Mesendoderm (in vitro differentiated cells): ENCODE data around the gene ABTB2.

Source experiments
- DNase-seq: peaks from one replicate; pipeline ENCODE4 v3.0.0; 2013
- H2AK5ac ChIP-seq: 2 replicates; pipeline ENCODE4 v1.6.1; 2013; ENCODE audit warnings: low read length, inconsistent platforms
- H2BK120ac ChIP-seq: 2 replicates; pipeline ENCODE4 v1.6.1; 2013; ENCODE audit warnings: low read depth, mild to moderate bottlenecking, low read length, moderate library complexity, mixed read lengths
- H2BK15ac ChIP-seq: replicated peaks from 2 replicates; pipeline ENCODE4 v1.6.1; 2013; ENCODE audit warnings: low read depth, mild to moderate bottlenecking, moderate library complexity
- H2BK5ac ChIP-seq: 2 replicates; pipeline ENCODE4 v1.6.1; 2013; ENCODE audit warnings: low read length, inconsistent platforms
- H3K18ac ChIP-seq: 2 replicates; pipeline ENCODE4 v1.6.1; 2013; ENCODE audit warnings: mild to moderate bottlenecking, low read length, mixed read lengths
- H3K23ac ChIP-seq: one replicate; pipeline ENCODE4 v1.6.1; 2013; ENCODE audit warnings: low read length
- H3K27ac ChIP-seq: 2 replicates; pipeline ENCODE4 v1.5.1; 2013; ENCODE audit warnings: low read depth, mild to moderate bottlenecking, inconsistent platforms, low read length, moderate library complexity
- H3K27me3 ChIP-seq: 2 replicates; pipeline ENCODE4 v1.6.1; 2013; ENCODE audit warnings: low read length, control low read depth, mild to moderate bottlenecking, inconsistent platforms; ENCODE audit not compliant: insufficient read depth, poor library complexity
- H3K36me3 ChIP-seq: 2 replicates; pipeline ENCODE4 v1.6.1; 2013; ENCODE audit warnings: low read length, inconsistent platforms; ENCODE audit not compliant: control insufficient read depth, insufficient read depth
- H3K4ac ChIP-seq: one replicate; pipeline ENCODE4 v1.6.1; 2013; ENCODE audit warnings: low read depth, mild to moderate bottlenecking, low read length, moderate library complexity
- H3K4me1 ChIP-seq: 2 replicates; pipeline ENCODE4 v1.6.1; 2013; ENCODE audit warnings: low read depth, low read length, inconsistent platforms; ENCODE audit not compliant: control insufficient read depth
- H3K4me2 ChIP-seq: 2 replicates; pipeline ENCODE4 v1.6.1; 2013; ENCODE audit warnings: low read length
- H3K4me3 ChIP-seq: 2 replicates; pipeline ENCODE4 v1.5.1; 2013; ENCODE audit warnings: mild to moderate bottlenecking, low read length
- H3K56ac ChIP-seq: one replicate; pipeline ENCODE4 v1.6.1; 2013; ENCODE audit warnings: low read length
- H3K79me1 ChIP-seq: 2 replicates; pipeline ENCODE4 v1.6.1; 2013; ENCODE audit warnings: low read length, inconsistent platforms
- H3K79me2 ChIP-seq: 2 replicates; pipeline ENCODE4 v1.6.1; 2013; ENCODE audit warnings: mild to moderate bottlenecking, low read length; ENCODE audit not compliant: control insufficient read depth, insufficient read depth
- H3K9ac ChIP-seq: 2 replicates; pipeline ENCODE4 v1.6.1; 2013; ENCODE audit warnings: low read length, inconsistent platforms
- H4K5ac ChIP-seq: one replicate; pipeline ENCODE4 v1.6.1; 2013; ENCODE audit warnings: low read length
- H4K8ac ChIP-seq: one replicate; pipeline ENCODE4 v1.6.1; 2013; ENCODE audit warnings: low read depth, mild to moderate bottlenecking, control low read depth, low read length, moderate library complexity
- WGBS: extraction: QIAGEN DNeasy Blood & Tissue Kit; methylation state at CpG from one replicate; pipeline ENCODE4 v1.1.7; 2013; ENCODE audit warnings: low lambda C conversion rate, missing lambda C conversion rate; ENCODE audit not compliant: insufficient coverage; ENCODE audit errors: extremely low coverage; 5-methylcytosine and 5-hydroxymethylcytosine counted together

Gene ABTB2

GRCh38 chr11:34305193-34305592 is 52.6 kb downstream of the ABTB2 start:
- H3K23ac ChIP-seq = no peak overlapping the region
- no peak overlapping the region for H2BK120ac ChIP-seq
- H2BK5ac ChIP-seq = no peak overlapping the region
- no peaks in the 10 kb centered on the region for H3K79me2 ChIP-seq
- H3K9ac ChIP-seq = no peak overlapping the region
- H3K36me3 ChIP-seq = no peaks in the 10 kb centered on the region
- H3K79me1 ChIP-seq = no peaks in the 10 kb centered on the region
- H3K27me3 ChIP-seq = no peaks in the 10 kb centered on the region
- no peak overlapping the region for H3K27ac ChIP-seq
- H4K5ac ChIP-seq = no peak overlapping the region
- H2BK15ac ChIP-seq = no peak overlapping the region
- no peak overlapping the region for H3K18ac ChIP-seq
- H3K4ac ChIP-seq = no peak overlapping the region
- no peak overlapping the region for H3K4me3 ChIP-seq
- peaks cover 9% of the 10 kb centered on the region for H3K4me1 ChIP-seq
- DNase-seq = no peak
- no peak overlapping the region for H3K4me2 ChIP-seq
- WGBS = no CpG with 5 or more reads among the region's 7 CpGs
- H2AK5ac ChIP-seq = no peak overlapping the region
- H4K8ac ChIP-seq = no peak overlapping the region
- no peak overlapping the region for H3K56ac ChIP-seq

GRCh38 chr11:34303028-34303570 is 54.7 kb downstream of the ABTB2 start:
- Histone ChIP-seq H3K4me2 (no peak overlapping the region), H3K9ac (no peak overlapping the region), H3K36me3 (no peaks in the 10 kb centered on the region), H3K4me3 (no peak overlapping the region), H3K27me3 (no peaks in the 10 kb centered on the region), H3K23ac (no peak overlapping the region), H4K5ac (no peak overlapping the region), H3K27ac (peak overlapping the region; percentile 15), H3K79me1 (no peaks in the 10 kb centered on the region), H3K4me1 (peaks cover 16% of the 10 kb centered on the region), H3K4ac (no peak overlapping the region), H4K8ac (no peak overlapping the region), H2BK5ac (peak overlapping the region; percentile 8), H2BK15ac (no peak overlapping the region), H3K79me2 (no peaks in the 10 kb centered on the region), H2AK5ac (no peak overlapping the region), H3K18ac (no peak overlapping the region), H3K56ac (peak overlapping the region; percentile 50), H2BK120ac (no peak overlapping the region)
- DNase-seq = no peak
- WGBS = no CpG with 5 or more reads among the region's 4 CpGs

GRCh38 chr11:34302046-34302921 is 55.5 kb downstream of the ABTB2 start:
- H3K79me1 ChIP-seq = no peaks in the 10 kb centered on the region
- peaks cover 16% of the 10 kb centered on the region for H3K4me1 ChIP-seq
- peak; percentile 97 for DNase-seq
- H2AK5ac ChIP-seq = no peak overlapping the region
- no peak overlapping the region for H2BK120ac ChIP-seq
- no peak overlapping the region for H2BK15ac ChIP-seq
- H3K9ac ChIP-seq = no peak overlapping the region
- H3K27ac ChIP-seq = peak overlapping the region; percentile 26
- H3K4ac ChIP-seq = no peak overlapping the region
- no peaks in the 10 kb centered on the region for H3K27me3 ChIP-seq
- peak overlapping the region; percentile 49 for H3K56ac ChIP-seq
- H3K4me3 ChIP-seq = no peak overlapping the region
- H3K36me3 ChIP-seq = no peaks in the 10 kb centered on the region
- H4K5ac ChIP-seq = no peak overlapping the region
- no CpG with 5 or more reads among the region's 4 CpGs for WGBS
- peak overlapping the region; percentile 14 for H2BK5ac ChIP-seq
- H3K18ac ChIP-seq = peak overlapping the region; percentile 36
- H3K79me2 ChIP-seq = no peaks in the 10 kb centered on the region
- no peak overlapping the region for H3K4me2 ChIP-seq
- H3K23ac ChIP-seq = no peak overlapping the region
- no peak overlapping the region for H4K8ac ChIP-seq

GRCh38 chr11:34300926-34301295 is 56.9 kb downstream of the ABTB2 start:
- Histone ChIP-seq H4K8ac (no peak overlapping the region), H2BK5ac (no peak overlapping the region), H3K27me3 (no peaks in the 10 kb centered on the region), H3K4ac (no peak overlapping the region), H2AK5ac (no peak overlapping the region), H4K5ac (no peak overlapping the region), H3K79me1 (no peaks in the 10 kb centered on the region), H3K9ac (no peak overlapping the region), H3K4me3 (no peak overlapping the region), H3K23ac (no peak overlapping the region), H3K36me3 (no peaks in the 10 kb centered on the region), H3K4me2 (no peak overlapping the region), H3K79me2 (no peaks in the 10 kb centered on the region), H2BK120ac (no peak overlapping the region), H3K27ac (no peak overlapping the region), H3K18ac (peak overlapping the region; percentile 31), H2BK15ac (no peak overlapping the region), H3K4me1 (peaks cover 14% of the 10 kb centered on the region), H3K56ac (no peak overlapping the region)
- DNase-seq = no peak
- no CpG with 5 or more reads among the region's 3 CpGs for WGBS

DNA sequence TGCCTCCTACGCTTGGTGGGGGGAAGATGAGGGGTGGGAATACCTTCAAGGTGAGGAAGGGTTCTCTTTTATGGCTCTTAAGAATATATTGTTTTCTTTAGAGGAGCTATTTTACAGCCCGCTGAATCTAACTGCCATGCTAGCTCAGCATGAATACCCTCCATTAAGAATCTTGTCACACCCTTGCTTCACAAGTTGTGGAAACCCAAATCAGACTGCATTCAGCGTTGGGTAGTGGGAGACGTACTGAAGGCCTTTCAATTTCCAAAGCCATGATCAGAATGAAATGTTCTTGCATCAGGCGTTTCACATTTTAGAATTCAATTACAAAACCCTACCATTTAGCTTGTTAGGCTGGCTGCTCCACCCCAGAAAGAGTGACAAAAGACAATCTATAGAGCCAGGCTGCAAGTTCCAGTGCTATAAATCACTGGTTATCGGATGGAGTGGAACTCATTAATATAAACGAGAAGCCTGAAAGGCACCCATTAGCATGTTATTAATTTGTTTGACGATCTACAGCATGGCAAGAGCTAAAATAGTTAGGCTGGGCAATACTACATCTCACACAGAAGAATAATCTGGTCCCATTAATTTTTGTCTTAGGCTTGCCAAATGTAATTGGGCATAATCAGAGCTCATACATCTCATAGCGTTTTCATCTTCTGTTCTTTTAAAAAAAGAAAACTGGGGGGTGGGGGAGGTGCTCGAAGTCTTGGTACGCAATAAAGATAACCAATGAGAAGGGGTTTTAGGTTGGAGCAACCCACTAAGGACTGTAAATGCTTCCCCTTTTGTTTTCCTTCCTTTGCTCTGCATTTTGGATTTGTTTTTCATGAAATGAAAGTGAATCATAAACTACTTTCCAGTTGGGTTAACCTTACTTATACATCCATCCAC is 57.5 kb downstream of the ABTB2 start:
- no peak overlapping the region for H2BK15ac ChIP-seq
- H3K56ac ChIP-seq = no peak overlapping the region
- no peak overlapping the region for H4K8ac ChIP-seq
- no peak overlapping the region for H3K23ac ChIP-seq
- no peak overlapping the region for H4K5ac ChIP-seq
- H3K9ac ChIP-seq = no peak overlapping the region
- H3K79me2 ChIP-seq = no peaks in the 10 kb centered on the region
- H2BK5ac ChIP-seq = no peak overlapping the region
- no peak overlapping the region for H3K4me2 ChIP-seq
- no peak overlapping the region for H2BK120ac ChIP-seq
- H3K36me3 ChIP-seq = no peaks in the 10 kb centered on the region
- H3K79me1 ChIP-seq = no peaks in the 10 kb centered on the region
- H3K27ac ChIP-seq = no peak overlapping the region
- no CpG with 5 or more reads among the region's 11 CpGs for WGBS
- H3K4me3 ChIP-seq = no peak overlapping the region
- H3K27me3 ChIP-seq = no peaks in the 10 kb centered on the region
- peaks cover 14% of the 10 kb centered on the region for H3K4me1 ChIP-seq
- H3K4ac ChIP-seq = no peak overlapping the region
- DNase-seq = no peak
- H3K18ac ChIP-seq = peak overlapping the region; percentile 45
- no peak overlapping the region for H2AK5ac ChIP-seq
